Astrocyte of the cerebellum (primary cell): ENCODE results near the gene DACT2.
A peak's percentile ranks its signal among the peaks of the same experiment; 100 is the strongest.

Source experiments
- DNase-seq: peaks from one replicate; pipeline ENCODE4 v3.0.0-alpha.2; 2011; ENCODE audit warnings: low read depth
- H3K4me3 ChIP-seq: 2 replicates; pipeline ENCODE4 v1.5.1; 2011; ENCODE audit warnings: mild to moderate bottlenecking, low read depth, low read length, moderate library complexity
- in situ Hi-C: cut with HindIII; loops from 2 replicates; pipeline ENCODE4 v1.10.0; 2017; ENCODE audit warnings: low sequenced_read_pairs
- TF ChIP-seq, protein P1 (sequence below): IDR thresholded peaks from 2 replicates; pipeline ENCODE4 v1.5.1; 2012; ENCODE audit warnings: low read length, low read depth, moderate library complexity, mild to moderate bottlenecking; ENCODE audit errors: missing control alignments

Gene DACT2

DNA sequence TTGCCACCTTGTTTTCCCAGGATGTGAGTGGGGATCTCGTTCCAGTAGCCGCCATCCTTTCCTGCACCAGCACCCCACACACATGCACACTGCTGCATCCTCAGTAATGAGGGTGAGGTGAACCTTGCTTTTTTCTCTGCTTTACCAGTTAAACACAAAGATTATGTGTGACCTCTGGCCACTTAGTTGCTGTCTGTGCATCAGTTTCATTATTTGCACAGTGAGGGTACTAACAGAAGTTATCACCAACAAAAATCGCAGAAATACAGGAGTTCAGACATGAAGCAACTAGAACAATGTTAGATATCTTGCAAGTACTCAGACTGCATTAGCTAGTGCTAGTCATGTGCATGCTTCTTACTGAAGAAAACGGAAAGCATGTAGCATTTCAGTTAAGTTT, 17.4 kb upstream of the DACT2 start:
- TF ChIP-seq, protein P1, sequence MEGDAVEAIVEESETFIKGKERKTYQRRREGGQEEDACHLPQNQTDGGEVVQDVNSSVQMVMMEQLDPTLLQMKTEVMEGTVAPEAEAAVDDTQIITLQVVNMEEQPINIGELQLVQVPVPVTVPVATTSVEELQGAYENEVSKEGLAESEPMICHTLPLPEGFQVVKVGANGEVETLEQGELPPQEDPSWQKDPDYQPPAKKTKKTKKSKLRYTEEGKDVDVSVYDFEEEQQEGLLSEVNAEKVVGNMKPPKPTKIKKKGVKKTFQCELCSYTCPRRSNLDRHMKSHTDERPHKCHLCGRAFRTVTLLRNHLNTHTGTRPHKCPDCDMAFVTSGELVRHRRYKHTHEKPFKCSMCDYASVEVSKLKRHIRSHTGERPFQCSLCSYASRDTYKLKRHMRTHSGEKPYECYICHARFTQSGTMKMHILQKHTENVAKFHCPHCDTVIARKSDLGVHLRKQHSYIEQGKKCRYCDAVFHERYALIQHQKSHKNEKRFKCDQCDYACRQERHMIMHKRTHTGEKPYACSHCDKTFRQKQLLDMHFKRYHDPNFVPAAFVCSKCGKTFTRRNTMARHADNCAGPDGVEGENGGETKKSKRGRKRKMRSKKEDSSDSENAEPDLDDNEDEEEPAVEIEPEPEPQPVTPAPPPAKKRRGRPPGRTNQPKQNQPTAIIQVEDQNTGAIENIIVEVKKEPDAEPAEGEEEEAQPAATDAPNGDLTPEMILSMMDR, result no peak
- no peak for DNase-seq
- in situ Hi-C loops, result no loop called here
- H3K4me3 ChIP-seq, result no peak overlapping the region

DNA sequence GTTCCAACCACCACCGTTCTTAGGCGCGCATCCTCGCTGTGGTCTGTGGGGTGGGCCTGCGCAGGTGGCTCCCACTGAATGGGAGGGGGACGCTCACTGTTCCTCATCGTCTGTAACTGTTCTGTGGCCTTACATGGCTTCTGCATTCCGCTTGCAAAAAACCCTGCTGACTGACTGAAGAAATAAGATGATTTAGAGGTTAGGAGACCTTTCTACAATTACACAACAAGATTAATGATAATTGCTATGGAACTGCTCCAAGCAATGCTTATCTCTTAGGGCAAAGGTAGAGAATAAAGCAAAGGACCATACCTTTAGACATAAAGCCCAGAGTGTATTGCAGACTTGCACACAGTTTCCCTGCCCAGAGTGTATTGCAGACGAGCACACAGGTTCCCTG, 14.4 kb upstream of the DACT2 start:
- H3K4me3 ChIP-seq, result no peak overlapping the region
- in situ Hi-C loops, result no loop called here
- no peak for DNase-seq
- TF ChIP-seq, protein P1, result no peak

DNA sequence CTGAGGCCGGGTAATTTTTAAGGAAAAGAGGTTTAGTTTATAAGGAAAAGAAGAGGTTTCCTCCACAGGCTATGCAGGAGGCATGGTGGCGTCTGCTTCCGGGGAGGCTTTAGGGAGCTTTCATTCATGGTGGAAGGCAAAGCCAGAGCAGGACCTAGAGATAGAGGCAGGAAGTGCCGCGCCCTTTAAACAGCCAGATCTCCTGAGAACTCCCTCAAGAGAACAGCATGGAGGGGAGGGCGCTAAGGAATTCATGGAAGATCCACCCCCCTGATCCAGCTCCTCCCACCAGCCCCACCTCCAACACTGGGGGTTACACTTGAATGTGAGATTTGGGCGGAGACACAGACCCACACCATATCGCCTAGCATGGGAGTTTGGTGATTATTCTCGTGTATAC, 13.9 kb upstream of the DACT2 start:
- no peak for DNase-seq
- in situ Hi-C loops, result no loop called here
- TF ChIP-seq, protein P1, result no peak
- no peak overlapping the region for H3K4me3 ChIP-seq

DNA sequence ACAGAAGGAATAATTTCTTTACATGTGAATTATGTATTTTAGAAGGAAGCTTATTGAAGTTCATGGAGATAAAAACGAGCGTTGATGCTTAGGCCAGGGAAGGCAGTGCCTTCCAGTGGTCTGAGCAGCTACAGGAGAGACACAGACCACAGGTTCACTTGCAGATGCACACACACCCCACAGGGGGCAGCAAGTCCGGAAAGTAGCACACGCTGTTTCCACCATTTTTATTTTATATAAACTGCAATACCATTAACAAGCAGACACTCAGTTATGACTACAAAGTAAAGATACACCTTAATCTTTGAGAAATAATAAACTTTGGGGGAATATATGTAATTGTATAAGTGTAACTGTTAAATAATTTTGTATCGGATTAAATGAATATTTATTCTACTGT, 13.5 kb upstream of the DACT2 start:
- no peak overlapping the region for H3K4me3 ChIP-seq
- no peak for DNase-seq
- TF ChIP-seq, protein P1, result peak; percentile 32
- in situ Hi-C loops, result no loop called here

DNA sequence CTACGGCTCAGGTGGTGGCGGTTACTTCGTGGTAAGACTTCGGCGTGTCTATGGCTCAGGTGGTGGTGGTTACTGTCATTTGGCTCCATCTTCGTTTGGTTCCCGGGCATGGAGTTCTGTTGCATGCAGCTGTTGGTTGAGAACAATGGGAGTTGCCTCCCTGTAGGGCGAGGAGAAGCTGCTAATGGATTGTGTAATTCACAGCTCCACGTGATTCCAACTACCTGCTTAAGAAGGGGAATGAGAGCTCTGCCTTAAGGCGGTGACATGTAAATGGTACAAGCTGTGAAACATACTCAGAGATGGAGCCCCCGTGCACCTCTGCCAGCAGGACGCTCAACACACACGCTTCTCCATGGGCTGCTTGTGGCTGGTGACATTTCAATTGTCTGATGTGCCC, 12.4 kb upstream of the DACT2 start:
- in situ Hi-C loops, result no loop called here
- TF ChIP-seq, protein P1, result no peak

DNA sequence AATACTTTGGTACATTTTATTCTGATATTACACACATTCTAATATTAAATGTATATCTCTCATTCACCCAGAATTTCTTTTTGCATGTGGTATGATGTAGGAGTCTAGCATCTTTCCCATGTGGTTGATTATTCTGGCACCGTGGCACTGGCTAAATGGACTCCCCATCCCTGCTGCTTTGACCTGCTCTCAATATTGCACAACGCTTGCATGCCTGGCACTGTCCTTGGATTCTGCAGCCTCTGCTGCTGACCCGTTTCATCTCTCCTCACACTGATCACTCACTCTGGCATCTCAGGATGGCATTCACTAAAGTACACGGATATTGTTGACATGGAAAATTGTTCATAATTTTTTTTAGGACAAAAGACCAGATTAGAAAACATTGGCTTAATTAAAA, 11.5 kb upstream of the DACT2 start:
- TF ChIP-seq, protein P1, result no peak
- no peak overlapping the region for H3K4me3 ChIP-seq
- no peak for DNase-seq
- in situ Hi-C loops, result no loop called here

More for the DNA sequence above, 12.4 kb upstream of the DACT2 start:
- H3K4me3 ChIP-seq, result no peak overlapping the region
- DNase-seq, result no peak

DNA sequence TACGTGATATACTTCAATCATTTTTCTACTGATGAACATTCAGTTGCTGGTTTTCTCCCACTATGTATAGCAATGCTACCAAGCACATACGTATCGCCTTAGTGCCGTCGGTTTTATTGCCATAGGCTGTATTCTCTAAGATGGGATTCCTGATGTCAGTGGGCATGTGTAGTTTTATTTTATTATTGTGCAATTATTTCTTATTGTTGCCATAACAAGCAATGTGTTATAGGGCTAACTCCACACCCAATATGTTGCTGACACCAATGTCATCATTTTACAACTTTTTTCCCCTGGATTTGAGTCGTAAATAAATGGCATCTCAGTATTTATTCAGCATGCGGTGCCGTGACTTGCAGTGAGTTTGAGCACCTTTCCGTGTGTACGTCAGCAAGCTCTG, 10.8 kb upstream of the DACT2 start:
- TF ChIP-seq, protein P1, result no peak
- no peak for DNase-seq
- in situ Hi-C loops, result no loop called here
- H3K4me3 ChIP-seq, result no peak overlapping the region
